ENCODE results near the gene SIX1. TPM values are rescaled to one million over a fixed set of nuclear protein-coding genes. Genes with fewer than 3 reads are reported as not detected.
A peak's percentile ranks its signal among the peaks of the same experiment; 100 is the strongest.

SIX1 gene
- total and polyA plus RNA-seq, 2 of the 4 experiments (the other 2 are of a cell fraction), result 7.7 to 15.0 TPM

DNA sequence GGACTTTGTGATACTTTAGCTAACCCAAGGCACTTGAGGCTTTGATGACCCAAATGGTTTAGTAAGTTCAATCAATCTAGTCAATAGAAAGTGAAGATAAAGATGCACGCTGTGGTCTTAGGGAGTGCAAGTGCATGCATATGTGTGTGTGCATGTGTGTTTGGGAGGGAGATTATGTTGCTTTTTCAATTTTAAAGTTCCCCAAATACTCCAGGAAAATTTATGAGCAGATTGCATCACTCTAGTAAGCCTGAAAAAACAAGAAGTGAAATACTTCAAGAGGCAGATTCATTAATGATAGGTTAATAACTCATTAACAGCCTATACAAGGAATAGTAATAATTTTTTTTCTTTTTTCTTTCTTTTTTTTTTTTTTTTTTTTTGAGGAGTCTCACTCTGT lies 12.4 kb upstream of the SIX1 start:
- H3K36me3 ChIP-seq (ENCODE audit: control insufficient read depth, insufficient read depth, low read length), result no peaks in the 10 kb centered on the region

More for the DNA sequence above, 12.4 kb upstream of the SIX1 start:
- Histone ChIP-seq H2BK20ac (ENCODE audit: low read depth, low read length) (no peak overlapping the region), H3K4me3 (ENCODE audit: insufficient read depth, low read depth, low read length) (no peak overlapping the region), H3K79me1 (ENCODE audit: low read depth in 1 of 2, low read length in 2 of 2) (peaks cover 2 to 13% of the 10 kb centered on the region in 2 experiments; a peak in 2 of 4 replicates), H2BK5ac (ENCODE audit: low read depth, low read length, poor library complexity, severe bottlenecking) (no peak overlapping the region), H3K14ac (replicated peaks; ENCODE audit: low read depth, low read length) (no peak overlapping the region), H2AK9ac (replicated peaks; ENCODE audit: low read depth, low read length, poor library complexity) (no peak overlapping the region), H2AFZ (replicated peaks; ENCODE audit: low read length, poor library complexity) (no peak overlapping the region), H3K56ac (ENCODE audit: extremely low read depth, insufficient read depth, low read length) (no peak overlapping the region), H3K27me3 (ENCODE audit: control insufficient read depth, insufficient read depth, low read length) (no peaks in the 10 kb centered on the region), H3K27ac (ENCODE audit: insufficient read depth, low read length) (no peak overlapping the region), H3K9ac (ENCODE audit: low read depth, low read length) (no peak overlapping the region), H4K8ac (ENCODE audit: low read depth in 2 of 2, low read length in 2 of 2) (no peak overlapping the region), H3K4ac (ENCODE audit: low read depth, low read length) (no peak overlapping the region), H2AK5ac (ENCODE audit: low read depth, low read length) (no peak overlapping the region), H4K20me1 (ENCODE audit: insufficient read depth, low read length) (no peaks in the 10 kb centered on the region), H3K9me1 (ENCODE audit: insufficient read depth, low read length) (no peaks in the 10 kb centered on the region), H2BK120ac (ENCODE audit: low read depth, low read length) (no peak overlapping the region), H3K4me2 (ENCODE audit: low read depth, low read length) (no peak overlapping the region), H3K4me1 (ENCODE audit: control insufficient read depth, insufficient read depth, low read length) (peaks cover 12% of the 10 kb centered on the region), H4K5ac (ENCODE audit: low read depth, low read length) (no peak overlapping the region), H4K91ac (ENCODE audit: insufficient read depth, low read depth, low read length) (no peak overlapping the region), H3K23ac (ENCODE audit: low read depth, low read length) (no peak overlapping the region), H3K18ac (ENCODE audit: low read depth, low read length) (no peak overlapping the region), H2BK15ac (ENCODE audit: low read depth, low read length) (no peak overlapping the region), H3K9me3 (ENCODE audit: control insufficient read depth, insufficient read depth, low read length) (no peaks in the 10 kb centered on the region)
- POLR2A ChIA-PET (ENCODE audit: unreplicated experiment), result no interaction called here
- no peak for TF ChIP-seq CHD1 (IDR thresholded peaks at IDR 0.05; ENCODE audit: low read depth, low read length)
- peak; percentile 25; the same call in 1 of the 2 replicates for TF ChIP-seq CEBPB (IDR thresholded peaks at IDR 0.05; ENCODE audit: low read depth, low read length)
- TF ChIP-seq MXI1 (IDR thresholded peaks at IDR 0.05; ENCODE audit: borderline replicate concordance, low read depth, low read length), result no peak
- TF ChIP-seq MAZ (IDR thresholded peaks at IDR 0.05; ENCODE audit: borderline replicate concordance, low read depth, low read length), result no peak
- no peak for TF ChIP-seq RAD21 (IDR thresholded peaks at IDR 0.05; ENCODE audit: low read length)
- CTCF ChIA-PET, result no interaction called here
- in situ Hi-C loops (cut with MboI; ENCODE audit: low sequenced_read_pairs), result no loop called here
- ATAC-seq (ENCODE audit: low read depth) (no peak), DNase-seq (no peak)
- whole genome bisulfite sequencing, 2 experiments (ENCODE audit: extremely low coverage in 2 of 2, insufficient read length in 1 of 2), result no CpG with 5 or more reads among the region's 1 CpG
- BruUV-seq (replicated peaks), result no TSS peak
- intact Hi-C loops (cut with micrococcal nuclease), result no loop called here
- dilution Hi-C loops (cut with HindIII; ENCODE audit: low sequenced_read_pairs, unreplicated experiment), result no loop called here
